PFSK-1 (cell line): ENCODE results near the gene CLDN6.

Experiments used
- FOXP2 ChIP-seq: optimal IDR thresholded peaks from 2 replicates; pipeline ENCODE3; 2011; ENCODE audit warnings: borderline replicate concordance, control low read depth, inconsistent platforms; ENCODE audit not compliant: insufficient read depth; ENCODE audit errors: extremely low read length, extremely low read depth
- POLR2AphosphoS5 ChIP-seq: IDR thresholded peaks from 2 replicates; pipeline ENCODE4 v1.6.1; 2012; ENCODE audit warnings: low read depth, mild to moderate bottlenecking, control low read depth, low read length, moderate library complexity
- SIN3A ChIP-seq: IDR thresholded peaks from 2 replicates; pipeline ENCODE4 v1.6.1; 2012; ENCODE audit warnings: mild to moderate bottlenecking, low read length, moderate library complexity, borderline replicate concordance; ENCODE audit not compliant: insufficient read depth
- TAF1 ChIP-seq: IDR thresholded peaks from 2 replicates; pipeline ENCODE4 v1.6.1; 2012; ENCODE audit warnings: low read length, control low read depth, borderline replicate concordance; ENCODE audit not compliant: insufficient read depth
- TF ChIP-seq, protein P1 (sequence below), 2 experiments: IDR thresholded peaks; 2 replicates each; pipeline versions ENCODE4 v1.6.1 to v1.8.0; 2011 to 2012; ENCODE audit warnings: low read depth in 2 of 2, low read length in 2 of 2, control low read depth in 1 of 2, inconsistent platforms in 1 of 2, mild to moderate bottlenecking in 1 of 2, moderate library complexity in 1 of 2; ENCODE audit not compliant: insufficient read depth in 1 of 2

CLDN6 gene

DNA sequence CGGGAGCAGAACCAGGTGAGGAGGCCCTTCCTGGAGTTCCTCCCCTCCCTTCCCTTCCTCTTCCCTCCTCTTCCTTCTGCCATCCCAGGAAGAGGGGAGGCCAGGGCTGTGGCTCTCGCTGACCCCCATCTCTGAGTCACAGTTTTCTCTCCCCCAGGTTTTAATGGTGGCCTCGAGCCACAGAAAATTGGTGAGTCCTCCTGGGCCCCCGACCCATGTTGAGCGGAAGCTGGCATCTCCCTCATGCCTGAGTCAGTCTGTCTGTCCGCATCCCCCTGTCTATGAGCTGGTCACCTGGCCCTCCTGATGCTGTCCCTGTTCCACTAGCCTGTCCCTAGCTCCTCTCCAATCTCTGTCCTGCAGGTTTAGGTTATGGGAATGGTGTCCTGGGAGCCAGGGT is 18.1 kb downstream of the CLDN6 start:
- TF ChIP-seq SIN3A (no peak), FOXP2 (no peak), POLR2AphosphoS5 (no peak)
- TF ChIP-seq, protein P1, sequence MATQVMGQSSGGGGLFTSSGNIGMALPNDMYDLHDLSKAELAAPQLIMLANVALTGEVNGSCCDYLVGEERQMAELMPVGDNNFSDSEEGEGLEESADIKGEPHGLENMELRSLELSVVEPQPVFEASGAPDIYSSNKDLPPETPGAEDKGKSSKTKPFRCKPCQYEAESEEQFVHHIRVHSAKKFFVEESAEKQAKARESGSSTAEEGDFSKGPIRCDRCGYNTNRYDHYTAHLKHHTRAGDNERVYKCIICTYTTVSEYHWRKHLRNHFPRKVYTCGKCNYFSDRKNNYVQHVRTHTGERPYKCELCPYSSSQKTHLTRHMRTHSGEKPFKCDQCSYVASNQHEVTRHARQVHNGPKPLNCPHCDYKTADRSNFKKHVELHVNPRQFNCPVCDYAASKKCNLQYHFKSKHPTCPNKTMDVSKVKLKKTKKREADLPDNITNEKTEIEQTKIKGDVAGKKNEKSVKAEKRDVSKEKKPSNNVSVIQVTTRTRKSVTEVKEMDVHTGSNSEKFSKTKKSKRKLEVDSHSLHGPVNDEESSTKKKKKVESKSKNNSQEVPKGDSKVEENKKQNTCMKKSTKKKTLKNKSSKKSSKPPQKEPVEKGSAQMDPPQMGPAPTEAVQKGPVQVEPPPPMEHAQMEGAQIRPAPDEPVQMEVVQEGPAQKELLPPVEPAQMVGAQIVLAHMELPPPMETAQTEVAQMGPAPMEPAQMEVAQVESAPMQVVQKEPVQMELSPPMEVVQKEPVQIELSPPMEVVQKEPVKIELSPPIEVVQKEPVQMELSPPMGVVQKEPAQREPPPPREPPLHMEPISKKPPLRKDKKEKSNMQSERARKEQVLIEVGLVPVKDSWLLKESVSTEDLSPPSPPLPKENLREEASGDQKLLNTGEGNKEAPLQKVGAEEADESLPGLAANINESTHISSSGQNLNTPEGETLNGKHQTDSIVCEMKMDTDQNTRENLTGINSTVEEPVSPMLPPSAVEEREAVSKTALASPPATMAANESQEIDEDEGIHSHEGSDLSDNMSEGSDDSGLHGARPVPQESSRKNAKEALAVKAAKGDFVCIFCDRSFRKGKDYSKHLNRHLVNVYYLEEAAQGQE (IDR thresholded peaks at IDR 0.05; ENCODE audit: insufficient read depth in 1 of 2, low read depth in 2 of 2, low read length in 2 of 2) = no peak

DNA sequence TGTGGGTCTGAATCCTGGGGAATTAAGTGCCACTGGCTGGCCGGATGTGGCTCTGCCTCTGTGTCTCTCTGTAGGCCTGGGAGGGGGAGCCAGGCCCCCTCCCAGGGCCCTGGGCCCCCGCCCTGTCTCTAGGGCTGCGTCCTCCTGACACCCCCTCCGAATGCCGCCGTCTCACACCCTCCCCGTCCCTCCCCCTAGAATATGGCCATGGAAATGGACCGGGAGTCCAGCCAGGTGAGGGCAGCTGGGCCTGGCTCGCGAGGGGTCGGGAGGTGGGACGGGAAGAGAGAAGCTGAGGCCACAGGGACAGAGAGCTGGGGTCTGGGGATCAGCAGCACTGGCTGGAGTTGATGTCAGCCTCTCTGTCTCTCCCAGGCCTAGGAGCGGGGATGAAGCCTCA is 21.7 kb downstream of the CLDN6 start:
- no peak for TF ChIP-seq SIN3A
- no peak for TF ChIP-seq TAF1

DNA sequence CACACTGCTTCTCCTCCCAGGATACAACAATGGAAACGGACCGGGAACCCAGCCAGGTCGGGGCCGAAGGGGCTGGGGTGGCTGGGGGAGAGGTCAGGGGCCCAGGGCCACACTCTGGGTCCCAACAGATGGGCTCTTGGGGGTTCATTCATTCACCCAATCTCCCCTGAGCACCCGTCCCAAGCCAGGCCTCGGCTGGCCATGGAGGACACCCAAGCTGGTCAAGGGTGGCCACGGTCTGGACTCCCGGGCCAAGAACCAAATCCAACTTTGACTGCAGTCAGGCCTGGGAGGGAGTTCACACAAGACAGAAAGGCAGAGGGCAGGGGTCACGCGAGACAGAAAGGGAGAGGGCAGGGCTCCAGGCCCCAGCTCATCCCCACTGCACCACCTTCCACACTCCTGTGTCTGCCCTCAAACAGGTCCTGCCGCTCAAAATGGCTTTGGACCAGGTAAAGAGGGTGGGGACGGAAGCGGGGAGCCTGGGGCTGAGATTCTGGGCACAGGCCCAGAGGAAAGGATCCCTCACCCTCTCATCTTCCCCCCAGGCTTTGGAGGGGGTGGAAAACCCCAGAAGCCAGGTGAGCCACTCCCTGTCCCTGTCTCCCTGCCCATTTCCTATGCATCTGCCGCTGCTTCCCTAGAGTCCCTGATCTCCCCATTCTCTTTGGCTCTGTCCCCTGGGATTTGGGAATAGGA is 25.5 kb downstream of the CLDN6 start:
- TF ChIP-seq POLR2AphosphoS5 (no peak), SIN3A (no peak), TAF1 (no peak), FOXP2 (no peak)
- TF ChIP-seq, protein P1 (IDR thresholded peaks at IDR 0.05; ENCODE audit: insufficient read depth in 1 of 2, low read depth in 2 of 2, low read length in 2 of 2) = no peak

DNA sequence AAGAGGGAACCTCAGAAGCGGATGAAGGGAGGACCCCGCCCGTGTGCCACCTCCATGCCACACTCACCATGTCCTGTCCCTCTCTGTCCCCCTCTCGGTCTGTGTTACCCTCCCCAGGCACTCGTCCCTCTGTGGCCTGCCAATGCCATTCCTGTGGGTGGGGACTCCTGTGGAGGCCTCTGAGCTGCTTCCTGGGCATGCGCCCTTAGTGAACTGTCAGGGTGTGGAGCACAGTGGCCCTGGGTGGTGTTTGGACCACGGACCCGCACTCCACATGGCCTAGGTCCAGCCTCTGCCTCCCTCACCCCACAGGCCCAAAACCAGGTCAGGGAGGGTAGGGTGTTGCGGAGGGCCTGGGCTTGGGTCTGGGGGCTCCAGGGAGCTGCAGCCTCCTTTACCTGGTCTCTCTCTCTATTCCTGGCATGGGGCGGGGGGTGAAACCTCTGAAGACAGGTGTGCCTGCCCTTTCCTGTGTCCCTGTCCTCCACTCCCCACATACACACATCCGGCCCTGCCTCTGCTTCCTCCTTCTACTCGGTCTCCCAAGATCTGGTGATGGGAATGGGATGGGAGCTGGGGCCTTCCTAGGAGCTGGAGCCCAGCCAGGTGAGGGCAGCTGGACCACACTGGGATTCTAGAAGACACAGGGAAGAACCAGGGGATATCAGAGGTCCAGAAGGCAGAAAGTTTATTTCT is 26.3 kb downstream of the CLDN6 start:
- no peak for TF ChIP-seq FOXP2
- TF ChIP-seq SIN3A = no peak
- TF ChIP-seq POLR2AphosphoS5 = no peak
- no peak for TF ChIP-seq TAF1
- TF ChIP-seq, protein P1 (IDR thresholded peaks at IDR 0.05; ENCODE audit: insufficient read depth in 1 of 2, low read depth in 2 of 2, low read length in 2 of 2) = no peak

DNA sequence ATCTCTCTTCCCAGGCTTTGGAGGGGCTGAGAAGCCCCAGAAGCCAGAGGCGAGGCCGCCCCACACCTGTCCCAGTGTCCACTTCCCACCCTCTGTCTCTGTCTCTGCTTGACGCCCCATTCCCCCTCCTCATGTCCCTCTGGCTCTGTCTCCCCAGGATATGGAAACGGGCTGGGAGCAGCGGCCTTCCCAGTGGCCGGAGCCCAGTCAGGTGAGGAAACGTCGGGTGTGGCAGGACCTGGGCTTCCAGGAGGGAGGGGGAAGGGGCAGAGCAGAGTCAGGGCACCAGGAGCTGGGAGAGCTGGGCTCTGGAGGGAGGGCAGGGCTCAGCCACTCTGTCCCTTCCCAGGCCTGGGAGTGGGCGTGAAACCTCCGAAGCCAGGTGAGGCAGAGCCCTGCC is 27.1 kb downstream of the CLDN6 start:
- TF ChIP-seq POLR2AphosphoS5 (no peak), SIN3A (no peak), TAF1 (no peak), FOXP2 (no peak)
- TF ChIP-seq, protein P1 (IDR thresholded peaks at IDR 0.05; ENCODE audit: insufficient read depth in 1 of 2, low read depth in 2 of 2, low read length in 2 of 2) = no peak
